Osteoblast (primary cell): ENCODE data around the gene MED9. TPM values are rescaled to one million over a fixed set of nuclear protein-coding genes. Genes with fewer than 3 reads are reported as not detected.

ENCODE experiments used
- DNase-seq: peaks from one replicate; pipeline ENCODE4 v3.0.0; 2011; ENCODE audit warnings: low spot score, mixed read lengths; ENCODE audit not compliant: insufficient read length; ENCODE audit errors: missing footprints
- H2AFZ ChIP-seq: 2 replicates; pipeline ENCODE4 v1.6.0; 2011; ENCODE audit warnings: mild to moderate bottlenecking, low read length
- H3K27ac ChIP-seq: 2 replicates; pipeline ENCODE4 v1.5.1; 2011; ENCODE audit warnings: mild to moderate bottlenecking, low read depth, low read length, moderate library complexity
- H3K27me3 ChIP-seq: 2 replicates; pipeline ENCODE4 v1.6.0; 2012; ENCODE audit warnings: mild to moderate bottlenecking, control low read depth, inconsistent platforms, low read length, moderate library complexity; ENCODE audit not compliant: insufficient read depth
- H3K36me3 ChIP-seq: 2 replicates; pipeline ENCODE4 v1.5.1; 2011; ENCODE audit warnings: mild to moderate bottlenecking, low read length, control low read depth, moderate library complexity; ENCODE audit not compliant: insufficient read depth
- H3K4me1 ChIP-seq: 2 replicates; pipeline ENCODE4 v1.5.1; 2011; ENCODE audit warnings: mild to moderate bottlenecking, low read length, control low read depth, moderate library complexity; ENCODE audit not compliant: insufficient read depth
- H3K4me2 ChIP-seq: 2 replicates; pipeline ENCODE4 v1.6.0; 2011; ENCODE audit warnings: mild to moderate bottlenecking, low read length; ENCODE audit not compliant: insufficient read depth
- H3K4me3 ChIP-seq: fragments of 200-600 bp; sonication (generic); 3 replicates; pipeline ENCODE4 v1.5.1; 2012; ENCODE audit warnings: mild to moderate bottlenecking, low read length, inconsistent platforms; ENCODE audit not compliant: insufficient read depth
- H3K79me2 ChIP-seq: 2 replicates; pipeline ENCODE4 v1.6.0; 2012; ENCODE audit warnings: mild to moderate bottlenecking, low read length, control low read depth, inconsistent platforms; ENCODE audit not compliant: insufficient read depth
- H3K9me3 ChIP-seq: 2 replicates; pipeline ENCODE4 v1.5.1; 2011; ENCODE audit warnings: low read depth, low read length, control low read depth
- H4K20me1 ChIP-seq: 2 replicates; pipeline ENCODE4 v1.6.0; 2012; ENCODE audit warnings: mild to moderate bottlenecking, low read length, control low read depth; ENCODE audit not compliant: insufficient read depth
- total RNA-seq: library from RNA; depleted of rRNA; stranded (reverse); fragments of >200 nt; gene quantifications from 2 replicates; pipeline ENCODE4 v1.2.3, GENCODE V29; 2012
- TF ChIP-seq, protein P1 (sequence below): IDR thresholded peaks from 2 replicates; pipeline ENCODE4 v1.5.1; 2011; ENCODE audit warnings: mild to moderate bottlenecking, low read depth, low read length, moderate library complexity; ENCODE audit errors: extremely low read depth

Gene MED9
- total RNA-seq, 1 donor, result 17.0 TPM

DNA sequence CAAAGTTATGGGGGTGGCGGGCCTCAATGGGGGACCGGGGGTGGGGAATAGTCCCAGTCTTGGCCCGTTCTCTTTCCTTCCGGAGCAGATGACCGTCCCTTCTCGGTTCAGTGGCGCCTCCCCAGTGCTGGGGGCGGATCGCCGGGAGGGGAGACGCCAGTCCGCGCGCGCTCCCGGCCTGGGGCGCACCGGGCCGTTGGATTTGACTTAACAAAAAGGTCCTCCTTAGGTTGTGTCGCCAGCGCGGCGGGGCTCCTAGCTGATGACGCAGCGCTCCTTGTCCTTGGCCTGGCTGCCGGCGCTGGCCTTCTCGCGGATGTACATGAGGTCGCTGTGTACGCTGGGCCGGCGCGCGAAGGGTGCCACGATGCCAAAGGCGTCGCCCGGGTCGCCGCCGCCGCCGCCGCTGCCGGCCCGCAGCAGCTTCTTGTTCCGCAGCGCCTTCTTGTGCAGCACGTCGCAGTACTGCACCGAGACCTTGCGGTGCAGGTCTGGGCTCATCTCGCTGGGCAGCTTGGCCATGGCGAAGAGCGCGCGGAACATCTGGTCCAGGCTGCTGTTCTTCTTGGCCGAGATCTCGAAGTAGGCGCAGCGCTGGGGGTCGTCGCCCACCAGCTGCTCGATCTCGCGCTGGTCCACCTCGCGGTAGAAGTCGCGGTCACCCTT lies 18.2 kb downstream of the MED9 start:
- H2AFZ ChIP-seq, result peak overlapping the region; percentile 31
- DNase-seq, result peak; percentile 76
- H3K9me3 ChIP-seq, result no peaks in the 10 kb centered on the region
- peak overlapping the region; percentile 79 for H3K4me3 ChIP-seq
- TF ChIP-seq, protein P1, sequence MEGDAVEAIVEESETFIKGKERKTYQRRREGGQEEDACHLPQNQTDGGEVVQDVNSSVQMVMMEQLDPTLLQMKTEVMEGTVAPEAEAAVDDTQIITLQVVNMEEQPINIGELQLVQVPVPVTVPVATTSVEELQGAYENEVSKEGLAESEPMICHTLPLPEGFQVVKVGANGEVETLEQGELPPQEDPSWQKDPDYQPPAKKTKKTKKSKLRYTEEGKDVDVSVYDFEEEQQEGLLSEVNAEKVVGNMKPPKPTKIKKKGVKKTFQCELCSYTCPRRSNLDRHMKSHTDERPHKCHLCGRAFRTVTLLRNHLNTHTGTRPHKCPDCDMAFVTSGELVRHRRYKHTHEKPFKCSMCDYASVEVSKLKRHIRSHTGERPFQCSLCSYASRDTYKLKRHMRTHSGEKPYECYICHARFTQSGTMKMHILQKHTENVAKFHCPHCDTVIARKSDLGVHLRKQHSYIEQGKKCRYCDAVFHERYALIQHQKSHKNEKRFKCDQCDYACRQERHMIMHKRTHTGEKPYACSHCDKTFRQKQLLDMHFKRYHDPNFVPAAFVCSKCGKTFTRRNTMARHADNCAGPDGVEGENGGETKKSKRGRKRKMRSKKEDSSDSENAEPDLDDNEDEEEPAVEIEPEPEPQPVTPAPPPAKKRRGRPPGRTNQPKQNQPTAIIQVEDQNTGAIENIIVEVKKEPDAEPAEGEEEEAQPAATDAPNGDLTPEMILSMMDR, result no peak
- no peaks in the 10 kb centered on the region for H3K79me2 ChIP-seq
- peaks cover 12% of the 10 kb centered on the region for H3K4me1 ChIP-seq
- H3K27ac ChIP-seq, result peak overlapping the region; percentile 51
- H3K4me2 ChIP-seq, result peak overlapping the region; percentile 95
- H4K20me1 ChIP-seq, result no peaks in the 10 kb centered on the region
- H3K27me3 ChIP-seq, result no peaks in the 10 kb centered on the region
- H3K36me3 ChIP-seq, result peaks cover 10% of the 10 kb centered on the region

DNA sequence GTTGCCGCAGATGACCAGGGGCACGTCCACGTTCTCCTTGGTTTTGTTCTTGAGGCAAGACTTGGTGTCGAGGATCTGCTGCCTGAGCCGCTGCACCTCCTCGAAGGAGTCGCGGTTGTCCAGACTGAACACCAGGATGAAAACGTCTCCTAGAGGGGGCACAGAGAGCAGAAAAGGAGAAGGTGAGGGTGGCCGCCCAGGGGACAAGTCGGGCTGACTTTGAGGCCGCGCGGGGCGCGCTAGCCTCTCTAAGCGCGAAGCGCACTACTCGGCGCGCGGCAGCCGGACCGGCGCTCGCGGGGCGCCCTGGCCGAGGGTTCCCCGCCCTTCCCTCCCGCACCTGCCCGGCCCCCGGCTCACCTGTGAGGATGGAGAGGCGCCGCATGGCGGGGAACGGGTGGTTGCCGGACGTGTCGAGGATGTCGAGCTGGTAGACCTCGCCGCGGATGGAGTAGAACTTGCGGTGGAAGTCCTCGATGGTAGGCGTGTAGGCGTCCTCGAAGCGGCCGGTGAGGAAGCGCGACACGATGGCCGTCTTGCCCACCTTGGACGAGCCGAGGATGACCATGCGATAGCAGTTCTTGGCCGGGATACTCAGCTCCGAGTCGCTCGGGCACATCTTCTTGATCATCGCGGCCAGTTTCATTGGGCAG lies 18.9 kb downstream of the MED9 start:
- Histone ChIP-seq H3K4me2 (peak overlapping the region; percentile 95), H3K27ac (peak overlapping the region; percentile 53), H3K4me3 (peak overlapping the region; percentile 79), H3K79me2 (no peaks in the 10 kb centered on the region), H3K4me1 (peaks cover 12% of the 10 kb centered on the region), H3K9me3 (no peaks in the 10 kb centered on the region), H2AFZ (peak overlapping the region; percentile 31), H3K36me3 (peaks cover 10% of the 10 kb centered on the region), H4K20me1 (no peaks in the 10 kb centered on the region), H3K27me3 (no peaks in the 10 kb centered on the region)
- DNase-seq, result peak; percentile 92
- TF ChIP-seq, protein P1, result no peak

DNA sequence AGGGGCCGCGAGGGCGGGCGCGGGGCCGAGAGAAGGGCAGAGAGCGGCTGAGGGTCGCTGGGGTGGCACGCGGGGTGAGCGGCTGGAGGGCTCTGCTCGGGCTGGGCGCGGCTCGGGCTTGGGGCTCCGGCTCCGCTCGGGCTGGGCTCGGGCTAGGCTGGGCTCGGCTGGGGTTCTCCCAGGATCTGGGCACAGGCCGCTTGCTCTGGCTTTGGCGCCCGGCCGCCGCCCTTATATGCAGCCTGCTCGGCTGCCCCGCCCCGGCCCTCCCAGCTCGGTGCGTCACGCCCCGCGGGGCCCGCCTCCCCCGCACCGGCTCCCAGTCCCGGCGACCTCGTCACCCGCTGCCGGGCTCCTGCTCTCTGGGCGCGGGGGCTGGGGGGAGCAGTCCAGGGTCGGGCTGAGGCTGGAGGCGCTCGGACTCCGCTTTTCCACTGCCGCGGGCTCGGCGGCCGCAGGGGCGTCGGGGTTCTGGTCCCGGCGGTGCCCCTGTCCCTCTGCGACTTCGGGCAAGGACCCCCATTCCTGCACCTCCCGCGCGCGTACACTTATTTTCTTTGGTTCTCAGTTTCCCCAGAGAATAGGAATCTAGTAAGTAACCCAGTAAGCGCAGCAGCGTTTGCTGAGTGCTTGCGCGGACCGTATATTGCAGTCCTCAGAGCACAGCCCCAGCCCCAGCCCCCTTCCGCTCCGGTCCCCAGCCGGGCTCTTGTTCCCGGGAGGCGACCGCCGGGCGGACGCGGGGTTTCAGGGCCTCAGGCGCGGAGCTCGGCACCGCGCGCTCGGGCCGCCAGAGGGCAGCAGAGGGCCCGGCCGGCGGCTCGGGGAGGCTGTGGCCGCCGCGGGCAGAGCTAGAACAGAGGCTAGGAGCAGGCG lies 19.6 kb downstream of the MED9 start, which contains the start of gene RASD1:
RASD1 (minus strand) TSS at position 207 of the 876 bp plus-strand sequence. CDS start 214 bp downstream, outside the sequence.
- DNase-seq, result peak; percentile 100
- no peaks in the 10 kb centered on the region for H3K9me3 ChIP-seq

More for the DNA sequence above, 19.6 kb downstream of the MED9 start, which contains the start of gene RASD1:
- no peaks in the 10 kb centered on the region for H4K20me1 ChIP-seq
- TF ChIP-seq, protein P1, result peak; percentile 64
- peak within 1 kb of the TSS; percentile 95 for H3K4me2 ChIP-seq
- peaks cover 12% of the 10 kb centered on the region for H3K4me1 ChIP-seq
- peak within 1 kb of the TSS; percentile 72 for H3K27ac ChIP-seq
- peaks cover 2% of the 10 kb centered on the region for H3K36me3 ChIP-seq
- H2AFZ ChIP-seq, result peak within 1 kb of the TSS; percentile 83
- no peaks in the 10 kb centered on the region for H3K79me2 ChIP-seq
- H3K4me3 ChIP-seq, result peak within 1 kb of the TSS; percentile 79
- H3K27me3 ChIP-seq, result peaks cover 3% of the 10 kb centered on the region
